ENCODE data around the gene DNM2.

The DNM2 gene

GRCh38 chr19:10685210-10685609 lies 32.7 kb upstream of the DNM2 start:
- Mint-ChIP-seq H3K27me3 (no peaks in the 10 kb centered on the region), H3K4me1 (peaks cover 0 to 10% of the 10 kb centered on the region in 2 donors), H3K36me3 (peaks cover 47 to 55% of the 10 kb centered on the region in 2 donors), H3K9me3 (no peaks in the 10 kb centered on the region), H3K27ac (no peak overlapping the region), H3K4me3 (no peak overlapping the region)
- DNase-seq, result no peak
- no peak for ATAC-seq (replicated peaks)

GRCh38 chr19:10686193-10686592 lies 31.7 kb upstream of the DNM2 start:
- no peak for ATAC-seq (replicated peaks)
- H3K36me3 Mint-ChIP-seq, result peaks cover 47 to 57% of the 10 kb centered on the region in 2 donors
- DNase-seq, result no peak
- no peak overlapping the region for H3K4me3 Mint-ChIP-seq
- H3K9me3 Mint-ChIP-seq, result no peaks in the 10 kb centered on the region
- H3K4me1 Mint-ChIP-seq, result peaks cover 1 to 10% of the 10 kb centered on the region in 2 donors
- no peaks in the 10 kb centered on the region for H3K27me3 Mint-ChIP-seq
- H3K27ac Mint-ChIP-seq, result no peak overlapping the region

GRCh38 chr19:10686661-10687517 lies 31.0 kb upstream of the DNM2 start:
- H3K36me3 Mint-ChIP-seq, result peaks cover 43 to 59% of the 10 kb centered on the region in 2 donors

GRCh38 chr19:10687518-10688288 lies 30.2 kb upstream of the DNM2 start:
- peaks cover 3 to 13% of the 10 kb centered on the region in 2 donors for H3K4me1 Mint-ChIP-seq
- DNase-seq, result no peak
- no peak overlapping the region for H3K4me3 Mint-ChIP-seq
- no peaks in the 10 kb centered on the region for H3K9me3 Mint-ChIP-seq
- no peaks in the 10 kb centered on the region for H3K27me3 Mint-ChIP-seq
- H3K27ac Mint-ChIP-seq, result peak overlapping the region; percentile 79
- ATAC-seq (replicated peaks), result no peak
- peaks cover 40 to 65% of the 10 kb centered on the region in 2 donors for H3K36me3 Mint-ChIP-seq

More at GRCh38 chr19:10686661-10687517, 31.0 kb upstream of the DNM2 start:
- ATAC-seq (replicated peaks) (no peak), DNase-seq (no peak)
- H3K27ac Mint-ChIP-seq, result peak overlapping the region; percentile 79
- H3K9me3 Mint-ChIP-seq, result no peaks in the 10 kb centered on the region
- no peaks in the 10 kb centered on the region for H3K27me3 Mint-ChIP-seq
- peaks cover 1 to 10% of the 10 kb centered on the region in 2 donors for H3K4me1 Mint-ChIP-seq
- H3K4me3 Mint-ChIP-seq, result no peak overlapping the region

GRCh38 chr19:10688545-10689280 lies 29.2 kb upstream of the DNM2 start:
- H3K4me1 Mint-ChIP-seq, result peaks cover 4 to 16% of the 10 kb centered on the region in 2 donors
- DNase-seq (no peak), ATAC-seq (replicated peaks) (no peak)
- no peaks in the 10 kb centered on the region for H3K27me3 Mint-ChIP-seq
- H3K9me3 Mint-ChIP-seq, result no peaks in the 10 kb centered on the region
- H3K27ac Mint-ChIP-seq, result peak overlapping the region; percentile 84
- no peak overlapping the region for H3K4me3 Mint-ChIP-seq
- peaks cover 33 to 64% of the 10 kb centered on the region in 2 donors for H3K36me3 Mint-ChIP-seq

- Mint-ChIP-seq H3K36me3 (peaks cover 30 to 60% of the 10 kb centered on the region in 2 donors), H3K4me1 (peaks cover 12 to 25% of the 10 kb centered on the region in 2 donors), H3K9me3 (no peaks in the 10 kb centered on the region), H3K27me3 (no peaks in the 10 kb centered on the region), H3K27ac (peak overlapping the region; percentile 9), H3K4me3 (no peak overlapping the region)
- DNase-seq (no peak), ATAC-seq (replicated peaks) (no peak)
Measured at GRCh38 chr19:10690341-10690781, 27.5 kb upstream of the DNM2 start.

- no peak overlapping the region for H3K4me3 Mint-ChIP-seq
- DNase-seq (no peak), ATAC-seq (replicated peaks) (no peak)
- H3K9me3 Mint-ChIP-seq, result no peaks in the 10 kb centered on the region
- H3K27ac Mint-ChIP-seq, result peak overlapping the region; percentile 20
- H3K36me3 Mint-ChIP-seq, result peaks cover 27 to 56% of the 10 kb centered on the region in 2 donors
- no peaks in the 10 kb centered on the region for H3K27me3 Mint-ChIP-seq
- peaks cover 19 to 35% of the 10 kb centered on the region in 2 donors for H3K4me1 Mint-ChIP-seq
Measured at GRCh38 chr19:10691178-10691881, 26.5 kb upstream of the DNM2 start.

- DNase-seq (no peak), ATAC-seq (replicated peaks) (no peak)
- Mint-ChIP-seq H3K36me3 (peaks cover 27 to 54% of the 10 kb centered on the region in 2 donors), H3K27me3 (peaks cover 0 to 3% of the 10 kb centered on the region in 2 donors), H3K27ac (peak overlapping the region; percentile 62), H3K4me3 (no peak overlapping the region), H3K9me3 (no peaks in the 10 kb centered on the region), H3K4me1 (peaks cover 19 to 34% of the 10 kb centered on the region in 2 donors)
Measured at GRCh38 chr19:10691883-10692282, 26.0 kb upstream of the DNM2 start.

GRCh38 chr19:10692673-10693264 lies 25.1 kb upstream of the DNM2 start:
- ATAC-seq (replicated peaks) (no peak), DNase-seq (no peak)
- Mint-ChIP-seq H3K9me3 (no peaks in the 10 kb centered on the region), H3K27ac (peak overlapping the region; percentile 62), H3K4me3 (peak overlapping the region in 1 of 2 donors; percentile 34), H3K4me1 (peaks cover 19 to 25% of the 10 kb centered on the region in 2 donors), H3K27me3 (peaks cover 0 to 4% of the 10 kb centered on the region in 2 donors), H3K36me3 (peaks cover 25 to 48% of the 10 kb centered on the region in 2 donors)

GRCh38 chr19:10694706-10695307 lies 23.1 kb upstream of the DNM2 start:
- peak overlapping the region; percentile 51 for H3K27ac Mint-ChIP-seq
- H3K27me3 Mint-ChIP-seq, result peaks cover 0 to 4% of the 10 kb centered on the region in 2 donors
- no peaks in the 10 kb centered on the region for H3K9me3 Mint-ChIP-seq
- H3K4me1 Mint-ChIP-seq, result peaks cover 19 to 25% of the 10 kb centered on the region in 2 donors
- H3K36me3 Mint-ChIP-seq, result peaks cover 13 to 30% of the 10 kb centered on the region in 2 donors
- no peak for ATAC-seq (replicated peaks)
- DNase-seq, result no peak
- H3K4me3 Mint-ChIP-seq, result peak overlapping the region; percentile 78 to 87

- H3K27ac Mint-ChIP-seq, result peak overlapping the region; percentile 42
- peaks cover 9 to 22% of the 10 kb centered on the region in 2 donors for H3K36me3 Mint-ChIP-seq
- peak overlapping the region; percentile 78 to 87 for H3K4me3 Mint-ChIP-seq
- peak; percentile 95 to 98 for ATAC-seq (replicated peaks)
- peaks cover 0 to 4% of the 10 kb centered on the region in 2 donors for H3K27me3 Mint-ChIP-seq
- no peaks in the 10 kb centered on the region for H3K9me3 Mint-ChIP-seq
- DNase-seq, result peak; percentile 85
- H3K4me1 Mint-ChIP-seq, result peaks cover 18 to 26% of the 10 kb centered on the region in 2 donors
Measured at GRCh38 chr19:10695401-10696398, 22.2 kb upstream of the DNM2 start.

All from stimulated activated naive B cell treated with anti-CD40 and anti-IgM and Interleukin-4, amounts not matched to agents 10 μg/mL and 1 μg/mL and 100 μg/mL, for 72 hours (primary cell).